SW480 (cell line): ENCODE data around the gene TBC1D13.
"Not testable (repeated sequence)": the region's sequence is repeated elsewhere in the genome, so short reads cannot be mapped to it uniquely, and the experiment has no call there.

Experiments
- DNase-seq: peaks from one replicate; pipeline ENCODE4 v3.0.0-alpha.2; 2016; ENCODE audit warnings: low spot score

The TBC1D13 gene

GRCh38 chr9:128782669-128783068 lies 4.4 kb upstream of the TBC1D13 start:
- DNase-seq, result no peak

GRCh38 chr9:128785427-128785826 lies 1.6 kb upstream of the TBC1D13 start:
- no peak for DNase-seq

DNA sequence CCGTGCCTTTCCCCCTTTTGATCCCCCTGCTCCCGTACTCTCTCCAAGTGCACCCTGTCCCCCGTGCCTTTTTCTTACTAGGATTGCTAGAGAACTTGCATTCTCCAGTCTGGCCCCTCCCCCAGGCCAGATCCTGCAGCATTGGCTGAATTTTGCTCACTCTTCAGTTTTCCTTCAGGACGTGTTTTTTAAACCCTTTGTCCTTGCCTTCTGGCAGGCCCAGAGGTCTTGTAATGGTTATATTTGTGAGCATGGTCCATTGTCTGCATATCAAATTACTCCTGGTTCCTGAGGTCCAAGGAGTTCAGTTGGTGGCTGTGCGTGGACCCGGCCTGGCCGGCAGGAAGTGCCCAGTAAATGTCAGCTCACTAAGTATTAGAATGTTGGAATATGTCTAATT lies 606 bp downstream of the TBC1D13 start:
- DNase-seq, result no peak

GRCh38 chr9:128788445-128788844 lies 1.4 kb downstream of the TBC1D13 start:
- DNase-seq, result no peak

- no peak for DNase-seq
These were observed 3.5 kb downstream of the TBC1D13 start for GRCh38 chr9:128790536-128790935.

DNA sequence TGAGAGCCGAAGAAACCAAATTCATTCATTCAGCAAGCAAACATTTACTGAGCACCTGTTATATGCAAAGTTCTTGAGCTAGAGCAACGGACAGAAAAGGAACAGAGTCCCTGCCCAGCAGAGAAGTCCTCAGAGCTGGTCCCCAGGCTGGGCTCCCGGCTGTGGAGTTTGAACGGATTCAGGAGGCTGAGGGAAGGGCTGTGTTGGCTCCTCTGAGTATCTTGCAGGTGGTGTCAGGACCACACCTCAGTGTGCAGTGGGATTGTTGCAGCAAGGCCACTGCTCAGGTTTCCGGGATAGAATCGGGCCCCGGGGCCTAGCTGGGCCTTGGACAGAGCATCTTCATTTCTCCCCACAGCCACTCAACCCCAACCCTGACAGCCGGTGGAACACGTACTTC lies 5.1 kb downstream of the TBC1D13 start:
- DNase-seq, result no peak

DNA sequence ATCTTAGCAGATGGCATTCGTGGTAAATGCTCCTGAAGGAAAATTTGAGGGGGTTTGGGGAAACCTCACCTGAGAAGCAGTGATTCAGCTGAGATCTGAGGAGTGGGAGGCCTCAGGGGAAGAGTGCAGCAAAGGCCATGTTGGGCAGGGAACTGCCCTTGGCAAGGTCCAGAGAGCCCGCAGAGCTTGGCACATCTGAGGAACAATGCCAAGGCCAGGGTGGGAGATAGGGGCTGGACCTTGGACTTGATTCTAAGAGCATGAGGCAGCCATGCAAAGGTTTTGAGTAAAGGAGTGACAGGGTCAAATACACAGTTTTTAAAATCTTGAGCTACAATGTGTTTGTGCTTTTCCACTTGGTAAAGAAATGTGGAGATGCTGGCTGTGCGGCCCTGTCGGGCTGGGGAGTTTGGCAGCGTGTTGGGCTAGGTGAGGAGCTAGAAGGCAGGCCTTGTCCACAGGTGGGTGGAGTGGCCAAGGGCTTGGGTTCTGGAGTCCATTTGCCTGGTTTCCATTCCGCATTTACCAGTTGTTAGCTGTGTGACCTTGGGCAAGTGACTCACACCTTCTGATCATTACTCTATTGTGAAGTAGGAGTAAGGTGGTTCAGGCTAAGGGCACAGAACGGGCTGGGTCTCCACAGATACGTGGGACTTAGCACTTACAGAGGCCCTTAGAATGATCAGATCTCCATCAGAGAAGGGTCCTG lies 6.1 kb downstream of the TBC1D13 start:
- no peak for DNase-seq

DNA sequence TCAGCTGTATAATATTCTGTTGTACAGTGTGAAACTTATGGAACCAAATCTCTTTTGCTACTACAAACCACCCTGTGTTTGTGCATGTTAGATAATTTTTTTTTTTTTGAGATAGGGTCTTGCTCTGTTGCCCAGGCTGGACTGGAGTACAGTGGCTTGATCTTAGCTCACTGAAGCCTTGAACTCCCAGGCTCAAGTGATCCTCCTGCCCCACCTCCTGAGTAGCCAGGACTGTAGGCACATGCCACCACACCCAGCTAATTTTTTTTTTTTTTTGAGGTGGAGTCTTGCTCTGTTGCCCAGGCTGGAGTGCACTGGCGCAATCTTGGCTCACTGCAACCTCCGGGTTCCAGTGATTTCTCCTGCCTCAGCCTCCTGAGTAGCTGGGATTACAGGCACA lies 7.9 kb downstream of the TBC1D13 start:
- DNase-seq, result not testable (repeated sequence)

DNA sequence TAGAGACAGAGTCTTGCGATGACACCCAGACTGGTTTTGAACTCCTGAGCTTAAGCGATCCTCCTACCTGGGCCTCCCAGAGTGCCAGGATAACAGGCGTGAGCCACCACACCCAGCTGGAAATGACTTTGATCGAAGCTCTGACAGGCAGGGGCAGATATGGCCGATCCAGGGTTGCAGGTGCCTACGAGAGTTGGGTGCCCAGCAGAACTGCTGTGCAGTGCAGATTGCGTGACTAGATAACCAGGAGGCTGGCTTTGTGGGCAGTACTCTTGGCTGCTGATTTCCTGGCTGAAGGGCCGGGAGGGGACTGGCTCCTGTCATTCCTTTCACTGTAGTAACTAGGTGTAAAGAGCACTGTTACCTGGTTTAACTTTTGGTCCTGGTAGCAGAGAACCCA lies 11.8 kb downstream of the TBC1D13 start:
- no peak for DNase-seq

GRCh38 chr9:128800061-128800460 lies 13.0 kb downstream of the TBC1D13 start:
- no peak for DNase-seq

GRCh38 chr9:128802482-128802881 lies 15.4 kb downstream of the TBC1D13 start:
- DNase-seq, result no peak

DNA sequence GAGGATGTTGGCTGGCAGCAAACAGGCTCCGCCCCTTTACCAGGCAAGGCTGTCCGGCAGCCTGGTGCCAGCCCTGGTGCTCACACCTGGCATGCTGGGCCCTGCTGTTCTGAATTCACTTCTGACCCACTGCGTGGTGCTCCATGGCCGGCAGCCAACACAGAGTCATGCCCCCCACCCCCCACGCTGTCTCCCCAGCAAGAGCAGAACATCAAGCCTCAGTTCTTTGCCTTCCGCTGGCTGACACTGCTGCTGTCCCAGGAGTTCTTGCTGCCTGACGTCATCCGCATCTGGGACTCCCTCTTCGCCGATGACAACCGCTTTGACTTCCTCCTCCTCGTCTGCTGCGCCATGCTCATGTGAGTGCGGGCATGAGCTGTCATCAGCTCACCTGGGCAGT lies 18.6 kb downstream of the TBC1D13 start:
- no peak for DNase-seq

GRCh38 chr9:128807827-128808226 lies 20.8 kb downstream of the TBC1D13 start:
- no peak for DNase-seq

GRCh38 chr9:128808543-128808942 lies 21.5 kb downstream of the TBC1D13 start:
- no peak for DNase-seq

- no peak for DNase-seq
These were observed 22.1 kb downstream of the TBC1D13 start for GRCh38 chr9:128809036-128809599.

DNA sequence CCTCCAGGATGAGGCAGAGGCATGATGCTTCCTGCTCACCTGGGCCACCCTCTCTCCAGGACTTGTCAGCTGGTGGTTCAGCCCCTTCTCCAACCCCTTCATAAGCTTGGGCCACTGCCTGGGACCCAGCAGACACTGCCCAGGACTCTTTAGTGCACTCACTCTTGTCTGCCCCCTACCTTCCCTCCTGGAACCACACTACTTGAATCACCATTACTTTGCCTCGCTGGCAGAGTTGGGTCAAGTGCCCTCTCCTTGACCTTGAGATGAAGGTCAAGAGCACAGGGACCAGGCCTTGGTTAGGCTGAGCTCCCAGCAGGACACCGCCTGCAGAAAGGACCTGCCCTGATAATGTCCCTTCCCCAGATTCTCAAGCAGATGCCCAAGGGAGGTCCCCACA lies 22.8 kb downstream of the TBC1D13 start:
- DNase-seq, result no peak

DNA sequence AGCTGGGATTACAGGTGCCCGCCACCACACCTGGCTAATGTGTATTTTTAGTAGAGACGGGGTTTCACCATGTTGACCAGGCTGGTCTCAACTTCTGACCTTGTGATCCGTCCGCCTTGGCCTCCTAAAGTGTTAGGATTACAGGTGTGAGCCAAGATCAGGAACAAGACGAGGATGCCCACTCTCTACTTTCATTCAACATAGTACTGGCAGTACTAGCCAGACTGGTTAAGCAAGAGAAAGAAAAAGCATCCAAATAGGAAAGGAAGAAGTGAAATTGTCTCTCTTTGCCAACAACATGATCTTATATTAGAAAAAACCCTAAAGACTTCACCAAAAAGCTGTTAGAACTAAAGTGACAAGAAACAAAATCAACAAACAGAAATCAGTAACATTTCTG lies 23.8 kb downstream of the TBC1D13 start:
- DNase-seq, result no peak

- DNase-seq, result peak; percentile 93
These were observed 31.2 kb downstream of the TBC1D13 start, which contains the start of gene ENDOG for GRCh38 chr9:128818099-128818838. ENDOG (plus strand) TSS chr9:128818500; CDS start chr9:128818685, 185 bp downstream.

DNA sequence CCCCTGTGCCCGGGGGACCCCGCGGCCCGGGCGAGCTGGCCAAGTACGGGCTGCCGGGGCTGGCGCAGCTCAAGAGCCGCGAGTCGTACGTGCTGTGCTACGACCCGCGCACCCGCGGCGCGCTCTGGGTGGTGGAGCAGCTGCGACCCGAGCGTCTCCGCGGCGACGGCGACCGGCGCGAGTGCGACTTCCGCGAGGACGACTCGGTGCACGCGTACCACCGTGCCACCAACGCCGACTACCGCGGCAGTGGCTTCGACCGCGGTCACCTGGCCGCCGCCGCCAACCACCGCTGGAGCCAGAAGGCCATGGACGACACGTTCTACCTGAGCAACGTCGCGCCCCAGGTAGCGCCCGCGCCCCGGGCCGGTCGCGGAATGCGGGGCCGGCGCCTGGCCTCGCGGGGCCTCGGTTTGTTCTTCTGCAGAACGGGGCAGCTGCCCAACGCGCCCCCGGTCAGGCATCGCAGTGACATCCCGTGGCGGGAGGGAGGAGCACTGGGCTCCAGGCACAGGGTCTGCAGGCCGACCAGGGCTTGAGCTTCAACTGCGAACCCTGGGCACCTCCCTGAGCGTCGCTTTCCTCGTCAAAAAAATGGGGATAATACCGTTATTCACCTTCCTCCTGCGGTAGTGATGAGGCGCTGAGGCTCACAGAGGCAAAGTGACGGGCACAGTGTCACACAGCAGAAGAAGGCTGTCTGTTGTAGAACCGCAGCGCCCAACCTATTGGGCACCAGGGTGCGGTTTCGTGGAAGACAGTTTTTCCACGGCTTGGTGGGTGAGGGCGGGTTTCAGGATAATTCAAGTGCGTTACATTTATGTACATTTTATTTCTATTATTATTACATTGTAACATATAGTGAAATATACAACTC lies 32.0 kb downstream of the TBC1D13 start:
- DNase-seq, result peak; percentile 41

DNA sequence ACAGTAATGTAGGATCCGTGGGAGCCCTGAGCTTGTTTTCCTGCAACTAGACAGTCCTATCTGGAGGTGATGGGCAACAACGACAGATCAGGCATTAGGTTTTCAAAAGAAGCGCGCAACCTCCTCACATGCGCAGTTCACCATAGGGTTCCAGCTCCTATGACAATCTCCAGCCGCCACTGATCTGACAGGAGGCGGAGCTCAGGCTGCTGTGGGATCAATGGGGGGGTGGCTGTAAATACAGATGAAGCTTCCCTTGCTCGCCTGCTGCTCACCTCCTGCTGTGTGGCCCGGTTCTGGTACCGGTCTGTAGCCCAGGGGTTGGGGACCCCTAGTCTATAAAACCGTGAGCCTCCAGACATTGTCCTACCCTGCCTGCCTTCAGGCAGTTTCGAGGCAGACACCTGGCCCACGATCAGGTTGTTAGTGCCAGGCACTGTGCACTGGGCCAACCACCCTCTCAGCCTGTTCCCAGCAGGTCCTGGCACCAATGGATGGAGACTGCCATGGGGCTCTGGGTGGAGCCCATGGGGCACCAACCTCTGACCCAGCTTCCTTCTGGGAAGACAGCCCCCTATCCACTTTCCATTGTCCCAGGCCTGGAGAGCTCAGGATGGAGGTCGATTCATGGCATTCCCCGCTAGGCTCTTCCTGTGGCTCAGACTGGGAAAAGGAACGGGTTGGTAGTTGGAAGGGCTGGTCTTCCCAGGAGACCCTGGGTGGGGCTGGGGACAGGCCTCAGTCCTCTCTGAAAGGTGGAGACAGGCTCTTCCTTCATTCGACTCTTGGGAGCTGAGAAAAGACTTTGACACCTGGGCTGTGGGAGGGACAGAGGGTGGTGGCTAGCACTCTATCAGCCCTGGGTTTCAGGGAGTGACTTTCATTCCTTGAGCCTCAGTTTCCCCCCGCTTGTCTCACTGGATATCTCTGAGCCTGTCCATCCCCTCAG lies 32.9 kb downstream of the TBC1D13 start:
- DNase-seq, result peak; percentile 71
